G401.6 (cell line): Measurements from ENCODE around the gene PLCL2.

Experiments used
- FAIRE-seq: peaks from 2 replicates; lab custom pipeline; 2012; peaks lifted over from hg19 to GRCh38; lab: Jason Lieb, UNC

Gene PLCL2

DNA sequence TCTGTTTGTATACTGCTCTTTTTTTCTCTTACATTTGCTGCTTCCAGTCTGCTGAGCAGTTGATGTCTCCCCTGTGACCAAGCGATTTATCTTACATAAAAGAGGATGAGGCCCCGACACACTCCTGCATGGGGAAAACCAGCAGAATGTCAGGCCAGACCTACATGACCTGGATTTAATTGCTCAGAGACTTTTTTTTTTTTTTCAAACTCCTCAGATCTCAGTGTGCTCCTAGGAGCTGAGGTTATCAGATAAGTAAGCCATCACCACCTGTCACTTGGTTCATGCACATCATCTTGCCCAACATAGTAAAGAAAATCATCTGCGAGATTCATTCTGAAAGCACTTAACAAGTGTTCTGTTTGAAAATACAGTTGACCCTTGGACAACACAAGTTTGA lies 163.1 kb downstream of the PLCL2 start:
- FAIRE-seq = no peak

DNA sequence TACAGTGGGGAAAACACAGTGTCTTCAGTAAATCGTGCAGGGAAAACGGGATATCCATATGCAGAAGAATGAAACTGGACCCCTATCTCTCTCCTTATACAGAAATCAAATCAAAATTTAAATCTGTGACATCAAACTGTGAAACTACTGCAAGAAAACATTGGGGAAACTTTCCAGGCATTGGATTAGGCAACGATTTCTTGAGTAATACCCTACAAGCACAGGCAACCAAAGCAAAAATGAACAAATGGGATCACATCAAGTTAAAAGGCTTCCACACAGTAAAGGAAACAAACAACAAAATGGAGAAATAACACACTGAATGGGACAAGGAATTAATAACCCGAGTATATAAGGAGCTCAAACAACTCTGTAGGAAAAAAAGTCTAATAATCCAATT lies 165.3 kb downstream of the PLCL2 start:
- no peak for FAIRE-seq

DNA sequence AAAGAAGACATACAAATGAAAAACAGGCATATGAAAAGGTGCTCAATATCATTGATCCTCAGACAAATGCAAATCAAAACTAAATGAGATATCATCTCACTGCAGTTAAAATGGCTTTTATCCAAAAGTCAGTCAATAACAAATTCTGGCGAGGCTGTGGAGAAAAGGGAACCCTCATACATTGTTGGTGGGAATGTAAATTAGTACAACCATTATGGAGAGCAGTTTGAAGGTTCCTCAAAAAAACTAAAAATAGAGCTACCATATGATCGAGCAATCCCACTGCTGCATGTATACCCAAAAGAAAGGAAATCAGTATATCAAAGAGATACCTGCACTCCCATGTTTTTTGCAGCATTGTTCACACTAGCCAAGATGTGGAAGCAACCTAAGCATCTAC lies 165.8 kb downstream of the PLCL2 start:
- FAIRE-seq = no peak

DNA sequence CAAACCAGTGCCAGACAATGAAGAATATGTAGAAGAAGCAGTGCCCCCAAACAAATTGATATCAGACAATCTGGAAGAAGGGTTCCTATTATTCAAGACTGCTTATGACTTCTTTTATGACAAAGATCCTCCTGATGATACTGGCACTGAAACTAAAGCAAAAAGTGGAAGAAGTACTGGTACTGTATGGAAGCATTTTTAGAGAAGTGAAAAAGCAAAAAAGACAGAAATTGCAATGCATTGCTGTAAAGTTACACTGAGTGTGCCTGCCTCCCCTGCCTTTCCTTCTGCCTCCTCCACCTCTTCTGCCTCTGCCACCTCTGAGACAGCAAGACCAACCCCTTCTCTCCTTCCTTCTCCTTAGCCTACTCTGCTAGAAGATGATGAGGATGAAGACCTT lies 167.6 kb downstream of the PLCL2 start:
- no peak for FAIRE-seq

DNA sequence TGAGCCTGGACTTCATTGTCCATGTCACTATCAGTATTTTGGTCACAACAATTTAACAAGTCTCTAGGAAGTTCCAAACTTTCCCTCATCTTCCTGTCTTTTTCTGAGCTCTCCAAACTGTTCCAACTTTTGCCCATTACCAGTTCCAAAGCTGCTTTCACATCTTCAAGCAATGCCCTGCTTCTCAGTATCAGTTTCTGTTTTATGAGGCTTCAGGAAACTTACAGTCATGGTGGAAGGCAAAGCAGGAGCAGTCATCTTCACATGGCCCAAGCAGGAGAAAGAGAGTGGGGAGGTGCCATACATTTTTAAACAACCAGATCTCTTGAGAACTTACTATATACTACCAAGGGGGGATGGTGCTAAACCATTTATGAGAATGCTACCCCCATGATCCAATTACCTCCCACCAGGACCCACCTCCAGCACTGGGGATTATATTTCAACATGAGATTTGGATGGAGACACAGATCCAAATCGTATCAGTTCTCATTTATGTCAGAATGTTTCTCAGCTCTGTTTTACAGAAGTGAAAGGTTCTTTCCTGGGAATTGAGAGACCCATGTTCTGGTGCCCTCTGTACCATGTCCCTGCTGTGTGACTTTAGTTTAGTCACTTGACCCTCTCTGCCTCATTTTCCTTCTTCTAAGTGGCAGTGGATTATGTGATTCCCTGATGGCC lies 169.7 kb downstream of the PLCL2 start:
- no peak for FAIRE-seq

DNA sequence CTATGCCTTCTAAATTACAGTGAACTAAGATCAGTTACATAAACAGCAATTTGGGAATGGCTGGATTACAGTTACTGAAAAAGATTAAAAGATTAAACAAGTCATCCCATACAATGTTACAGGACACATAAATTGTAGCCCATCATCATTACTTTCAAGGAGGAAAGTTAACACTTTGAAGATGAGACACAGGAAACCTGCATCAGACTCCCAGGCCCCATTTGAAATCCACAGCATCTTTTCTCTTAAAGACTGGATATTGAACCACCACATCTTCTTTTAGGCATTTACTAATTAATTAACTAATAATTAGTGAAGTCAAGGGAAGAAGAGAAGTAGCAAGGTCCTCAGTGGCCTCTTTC lies 170.2 kb downstream of the PLCL2 start:
- FAIRE-seq = no peak

DNA sequence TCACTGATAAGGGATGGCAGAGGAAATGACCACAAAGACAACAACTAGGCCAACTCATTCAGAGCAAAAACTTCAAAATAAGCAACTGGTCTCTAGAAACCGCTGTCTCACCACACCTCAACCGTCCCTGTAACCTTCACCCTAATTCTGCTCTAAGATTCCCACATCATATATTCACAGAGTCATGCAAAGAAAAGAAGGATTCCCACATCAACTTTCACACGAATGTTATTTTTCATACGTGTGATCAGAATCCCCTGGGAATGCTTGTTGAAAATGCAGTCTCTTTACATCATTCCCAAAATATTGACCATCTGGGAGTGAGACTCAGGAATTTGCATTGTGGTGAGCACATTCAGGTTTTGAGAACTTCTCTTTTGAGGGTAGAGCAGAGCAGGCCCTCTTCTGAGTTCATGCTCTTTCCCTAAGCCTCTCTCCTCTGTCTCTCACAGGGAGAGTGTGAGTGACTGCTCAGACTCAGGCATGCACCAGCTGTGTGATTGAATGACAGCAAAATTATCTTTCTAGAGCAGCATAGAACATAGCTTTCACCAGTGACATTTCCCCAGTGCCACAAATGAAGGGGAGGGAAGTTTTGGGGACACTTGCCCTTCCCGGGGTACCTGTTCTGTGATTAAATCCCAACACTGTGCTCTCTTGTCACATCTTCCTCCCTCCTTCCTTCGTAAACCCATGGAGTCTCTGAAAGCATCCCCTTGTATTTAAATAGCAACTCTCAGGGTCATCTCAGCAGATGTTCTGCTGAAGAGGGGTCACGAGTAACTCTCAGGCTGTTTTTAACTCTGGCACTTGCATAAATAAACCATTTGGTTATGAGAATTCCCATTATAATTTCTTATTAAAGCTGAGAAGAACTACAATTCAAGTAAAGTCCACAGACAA lies 170.9 kb downstream of the PLCL2 start:
- no peak for FAIRE-seq

DNA sequence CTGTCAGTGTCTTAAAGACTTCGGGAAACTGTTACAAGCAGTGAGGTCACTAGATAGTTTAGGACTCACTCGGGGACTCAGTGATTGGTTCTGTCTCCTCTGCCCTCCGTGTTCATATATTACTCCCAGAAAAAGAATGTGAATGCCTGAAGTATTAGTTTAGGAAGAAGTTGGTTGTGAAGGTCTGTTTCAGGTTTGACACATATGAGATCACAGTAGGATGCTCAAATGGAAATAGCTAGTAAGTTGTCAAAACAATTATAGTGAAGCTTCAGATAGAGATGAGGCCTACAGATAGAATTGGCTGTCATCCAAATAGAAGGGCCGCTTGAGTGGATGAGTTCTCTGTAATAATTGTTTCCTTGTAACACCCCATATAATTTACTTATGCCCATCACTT lies 172.6 kb downstream of the PLCL2 start:
- no peak for FAIRE-seq

DNA sequence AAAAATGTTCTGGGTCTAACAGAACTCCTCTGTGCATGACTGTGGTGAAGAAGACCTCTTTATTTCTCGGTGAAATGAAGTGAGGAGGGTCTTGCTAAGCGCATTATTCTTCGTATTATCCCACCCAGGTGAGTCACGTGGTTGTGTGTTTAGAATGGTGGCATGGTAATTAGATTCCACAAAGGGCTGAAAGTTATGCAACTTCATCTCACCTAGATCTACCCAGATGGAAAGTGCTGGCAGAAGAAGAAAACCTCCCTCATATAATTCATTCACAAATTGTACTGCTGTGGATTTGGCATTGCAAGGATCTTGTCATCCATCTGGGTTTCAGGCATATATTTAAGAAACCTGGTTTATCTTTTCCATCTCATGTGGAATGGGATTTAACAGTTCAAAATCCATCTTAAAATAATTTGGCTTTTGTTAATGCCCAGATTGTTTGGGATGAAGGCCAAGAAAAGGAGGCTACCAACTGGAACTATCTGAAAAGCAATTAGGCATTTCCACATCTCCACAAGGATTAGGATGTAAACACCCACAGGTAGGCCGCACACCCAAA lies 175.3 kb downstream of the PLCL2 start:
- FAIRE-seq = no peak

DNA sequence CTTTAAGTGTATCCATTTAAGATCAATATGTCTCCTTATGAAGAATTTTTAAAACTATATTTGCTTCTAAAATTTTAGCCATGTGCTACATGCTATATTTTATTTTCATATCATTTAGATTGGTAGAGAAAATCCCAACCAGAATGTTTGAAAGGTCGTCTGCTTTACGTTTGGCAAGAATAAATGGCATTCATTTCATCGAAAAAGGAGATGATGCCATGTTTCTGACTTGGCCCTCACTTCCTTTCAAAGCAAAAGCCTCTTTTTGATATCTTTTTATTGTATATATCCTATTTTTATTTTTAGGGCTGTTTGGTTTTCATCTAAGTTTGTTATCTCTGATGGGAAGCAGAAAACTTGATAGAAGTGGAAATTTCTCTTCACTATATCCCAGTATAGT lies 176.2 kb downstream of the PLCL2 start:
- FAIRE-seq = no peak

DNA sequence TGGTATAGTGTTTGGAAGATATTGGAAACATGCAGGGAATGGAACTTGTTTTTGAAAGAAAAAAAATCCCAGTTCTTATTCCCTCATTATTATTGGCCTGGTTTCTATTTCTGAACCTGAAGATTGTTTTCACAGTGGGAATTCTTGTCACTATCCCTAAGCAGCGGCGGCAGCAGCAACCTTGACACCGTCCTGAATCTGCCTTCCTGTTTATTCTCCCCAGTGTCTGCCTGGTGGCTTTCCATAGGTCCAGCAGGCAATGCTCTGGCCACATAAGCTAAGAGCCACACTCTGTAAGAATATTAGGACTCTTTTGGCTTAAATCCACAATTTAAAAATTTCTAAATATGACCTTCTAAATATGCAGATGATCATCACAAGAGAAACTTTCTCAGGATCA lies 178.0 kb downstream of the PLCL2 start:
- no peak for FAIRE-seq

DNA sequence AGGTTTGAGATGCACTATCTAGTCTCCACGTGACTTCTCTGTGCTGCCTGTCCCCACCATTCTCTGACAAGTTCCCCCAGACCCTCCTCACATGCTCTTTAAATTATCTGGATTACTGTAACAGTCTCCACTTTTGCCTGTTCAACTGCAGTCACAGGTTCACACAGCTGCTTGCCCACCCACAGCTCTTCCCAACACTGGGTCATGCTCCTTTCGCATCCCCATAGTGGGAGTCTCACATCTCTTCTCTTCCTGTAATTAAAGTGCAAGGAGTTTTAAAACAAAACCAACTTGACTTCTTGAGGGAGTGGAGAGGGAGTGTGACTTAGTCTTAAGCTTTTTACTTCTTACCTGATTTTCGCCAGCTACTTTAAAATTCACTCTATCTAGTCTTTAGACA lies 178.8 kb downstream of the PLCL2 start:
- no peak for FAIRE-seq

DNA sequence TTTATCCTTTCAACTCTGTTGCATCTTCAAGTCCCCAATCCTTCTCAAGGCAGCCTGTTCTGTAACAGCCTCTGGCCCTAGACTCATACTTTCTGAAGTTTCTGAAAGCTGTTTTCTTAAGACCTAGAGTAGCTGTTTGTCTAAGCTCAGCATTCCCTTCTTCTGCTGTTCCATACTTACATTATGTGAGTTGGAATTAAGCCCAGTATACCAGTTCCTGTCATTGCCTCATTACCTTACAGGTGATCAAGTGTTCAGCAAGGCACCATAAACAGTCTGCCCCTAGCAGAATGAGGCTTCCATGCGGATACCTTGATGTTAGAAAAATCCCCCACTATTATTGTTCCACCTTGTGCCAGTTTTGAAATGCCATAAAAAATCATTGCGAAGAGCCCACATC lies 180.6 kb downstream of the PLCL2 start:
- no peak for FAIRE-seq

DNA sequence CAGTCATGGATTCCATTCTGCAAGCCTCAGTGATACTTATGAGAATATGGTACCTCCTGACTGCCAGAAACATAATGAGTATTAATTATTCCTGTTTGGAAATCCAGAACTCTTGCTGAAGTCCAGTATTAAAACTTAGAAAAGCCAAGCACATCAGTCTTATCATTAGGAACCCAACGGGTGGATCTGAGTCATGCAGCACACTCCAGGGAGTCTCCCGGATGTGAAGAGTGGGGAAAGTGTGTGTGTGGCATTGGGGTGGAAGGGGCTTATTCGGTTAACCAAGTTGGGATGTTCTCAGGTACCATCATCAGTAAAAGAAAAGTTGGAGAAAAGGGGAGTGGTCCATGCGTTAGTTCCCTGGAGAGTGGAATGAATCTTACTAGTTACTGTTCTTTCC lies 181.1 kb downstream of the PLCL2 start:
- FAIRE-seq = no peak

DNA sequence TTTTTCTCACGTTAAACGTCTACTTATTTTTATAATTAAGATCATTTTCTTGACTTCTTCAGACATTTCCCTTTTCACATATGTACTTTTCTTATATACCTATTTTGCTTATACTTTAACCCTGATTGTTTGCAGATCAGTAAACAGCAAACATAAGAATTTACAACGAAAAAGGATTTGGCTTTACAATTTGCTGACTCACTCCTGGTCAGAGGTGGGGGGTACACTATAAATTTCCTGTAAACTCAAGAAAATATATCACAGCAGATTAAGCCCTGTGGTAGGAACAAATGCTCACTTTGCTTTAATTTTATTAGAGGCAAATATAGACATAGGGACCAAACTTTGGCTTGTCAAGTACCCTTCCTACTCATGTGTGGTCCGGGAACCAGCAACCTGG lies 185.0 kb downstream of the PLCL2 start:
- no peak for FAIRE-seq

DNA sequence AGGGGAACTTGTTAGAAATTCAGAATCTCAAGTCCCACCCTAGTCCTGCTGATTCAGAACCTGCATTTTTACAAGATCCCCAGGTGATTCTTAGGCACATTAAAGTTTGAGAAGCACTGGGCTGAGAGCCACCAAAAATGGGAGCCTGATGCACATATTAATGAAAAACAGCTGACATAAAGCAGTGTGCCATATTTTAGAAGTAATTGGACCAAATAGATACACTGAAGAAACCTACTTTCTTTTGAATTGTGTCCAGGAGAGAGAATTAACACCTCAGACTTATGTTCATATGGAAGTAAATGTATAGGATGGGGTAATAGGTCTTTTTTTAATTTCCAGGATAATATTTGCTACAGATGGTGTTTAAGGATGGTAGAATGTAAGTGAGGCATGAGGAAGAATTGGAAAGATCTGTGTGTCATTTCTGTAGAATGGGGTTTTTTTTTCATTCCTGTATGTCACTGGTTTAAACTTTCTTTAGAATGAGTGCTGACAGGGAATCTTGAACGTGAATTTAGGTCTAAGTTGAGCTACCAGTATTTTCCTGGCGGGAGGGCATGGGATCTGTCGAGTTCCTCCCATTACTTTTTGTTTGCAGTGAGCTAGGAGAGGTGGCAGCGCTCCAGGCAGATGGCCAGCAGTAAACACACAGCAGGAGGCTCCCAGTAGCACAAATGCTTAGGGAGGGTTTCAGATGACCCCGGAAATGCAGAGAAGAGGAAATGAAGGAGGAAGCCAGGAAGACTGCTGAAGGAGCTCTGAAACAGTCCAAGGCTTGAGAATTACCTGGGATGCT lies 185.6 kb downstream of the PLCL2 start:
- FAIRE-seq = no peak

DNA sequence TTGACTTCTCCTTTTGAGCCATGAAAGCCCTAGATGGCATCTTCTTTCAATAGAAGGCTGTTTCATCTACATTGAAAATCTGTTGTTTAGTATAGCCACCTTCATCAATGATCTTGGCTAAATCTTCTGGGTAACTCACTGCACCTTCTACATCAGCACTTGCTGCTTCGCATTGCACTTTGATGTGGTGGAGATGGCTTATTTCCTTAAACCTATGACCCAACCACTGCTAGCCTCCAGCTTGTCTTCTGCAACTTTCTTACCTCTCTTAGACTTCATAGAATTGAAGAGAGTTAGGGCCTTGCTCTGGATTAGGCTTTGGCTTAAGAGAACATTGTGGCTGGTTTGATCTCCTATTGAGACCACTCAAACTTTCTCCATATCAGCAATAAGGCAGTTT lies 189.8 kb downstream of the PLCL2 start:
- FAIRE-seq = no peak

DNA sequence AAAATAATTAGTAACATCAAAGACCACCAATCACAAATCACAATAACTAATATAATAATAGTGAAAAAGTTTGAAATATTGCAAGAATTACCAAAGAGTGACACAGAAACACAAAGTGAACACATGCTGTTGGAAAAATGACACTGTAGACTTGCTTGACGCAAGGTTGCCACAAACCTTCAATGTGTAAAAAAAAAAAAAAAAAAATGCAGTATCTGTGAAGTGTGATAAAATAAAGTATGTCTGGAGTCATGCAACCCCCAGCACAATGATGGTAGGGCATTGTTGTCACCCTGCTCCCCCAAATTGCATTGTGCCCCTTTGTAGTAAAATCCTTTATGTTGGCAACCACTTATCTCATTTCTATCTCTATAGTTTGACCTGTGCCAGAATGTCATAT lies 190.6 kb downstream of the PLCL2 start:
- FAIRE-seq = no peak

DNA sequence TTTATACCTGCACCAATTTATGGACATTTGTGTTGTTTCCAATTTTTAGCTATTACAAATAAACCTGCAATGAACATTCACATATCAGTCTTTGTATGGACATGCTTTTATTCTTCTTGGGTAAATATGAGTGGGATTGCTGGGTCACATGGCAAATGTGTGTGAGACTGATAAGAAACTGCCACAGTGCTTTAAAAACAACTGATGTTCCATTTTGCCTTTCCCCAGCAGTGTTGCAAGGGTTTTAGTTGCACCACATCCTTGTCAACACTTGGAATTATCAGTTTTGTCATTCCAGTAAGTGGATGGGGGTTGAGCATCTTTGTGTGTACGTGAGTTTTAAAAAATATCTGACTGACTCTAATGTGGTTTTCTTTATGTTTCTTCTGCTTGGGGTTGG lies 191.2 kb downstream of the PLCL2 start:
- FAIRE-seq = no peak

DNA sequence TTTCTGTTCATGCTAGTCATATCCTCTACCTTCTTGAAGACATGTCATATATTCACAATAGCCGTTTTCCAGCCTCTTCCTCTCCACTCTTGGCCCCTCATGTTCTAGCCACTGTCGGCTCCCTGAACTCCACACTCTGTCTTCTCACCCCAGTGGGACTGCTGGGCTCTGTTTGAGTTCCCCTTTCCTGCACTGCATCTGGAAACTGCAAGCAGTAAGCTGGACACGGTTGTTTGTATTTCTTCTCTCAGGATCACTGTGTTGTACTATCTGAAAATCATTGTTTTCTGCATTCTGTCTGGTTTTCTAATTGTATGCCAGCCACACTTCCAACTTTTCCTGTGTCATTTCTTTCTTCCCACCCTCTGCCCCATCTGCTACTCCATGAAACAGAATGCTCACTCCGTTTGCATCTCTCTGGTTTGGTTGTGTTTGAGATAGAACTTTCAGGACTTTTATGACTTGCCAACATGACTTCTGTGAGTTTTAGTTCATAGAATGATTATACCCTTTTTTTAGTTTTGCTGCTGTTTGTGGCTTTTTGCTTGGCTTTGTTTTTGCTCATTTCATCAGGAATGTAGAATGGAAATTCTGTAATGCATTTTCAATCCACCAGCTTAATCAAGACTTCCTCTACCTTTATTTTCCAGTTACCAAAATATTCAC lies 192.3 kb downstream of the PLCL2 start:
- FAIRE-seq = no peak

DNA sequence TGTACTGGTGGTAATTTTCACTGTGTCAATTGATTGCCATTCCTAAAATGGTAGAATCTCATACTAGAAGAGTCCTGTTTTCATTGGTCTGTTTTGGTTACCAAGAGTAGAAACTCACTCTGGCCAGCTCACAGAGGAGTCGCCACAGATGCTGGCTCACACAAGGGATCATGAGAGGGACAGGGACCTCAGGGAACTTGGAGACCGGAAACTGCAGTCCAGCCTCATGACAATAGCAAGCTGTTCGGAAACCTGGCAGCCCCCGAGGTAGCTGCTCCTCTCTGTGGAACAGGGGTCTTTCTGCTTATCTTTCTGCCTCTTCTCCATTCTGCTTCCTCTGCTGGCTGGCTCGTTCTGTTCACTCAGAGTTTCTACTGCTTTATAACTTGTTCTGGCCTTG lies 192.9 kb downstream of the PLCL2 start:
- FAIRE-seq = no peak

DNA sequence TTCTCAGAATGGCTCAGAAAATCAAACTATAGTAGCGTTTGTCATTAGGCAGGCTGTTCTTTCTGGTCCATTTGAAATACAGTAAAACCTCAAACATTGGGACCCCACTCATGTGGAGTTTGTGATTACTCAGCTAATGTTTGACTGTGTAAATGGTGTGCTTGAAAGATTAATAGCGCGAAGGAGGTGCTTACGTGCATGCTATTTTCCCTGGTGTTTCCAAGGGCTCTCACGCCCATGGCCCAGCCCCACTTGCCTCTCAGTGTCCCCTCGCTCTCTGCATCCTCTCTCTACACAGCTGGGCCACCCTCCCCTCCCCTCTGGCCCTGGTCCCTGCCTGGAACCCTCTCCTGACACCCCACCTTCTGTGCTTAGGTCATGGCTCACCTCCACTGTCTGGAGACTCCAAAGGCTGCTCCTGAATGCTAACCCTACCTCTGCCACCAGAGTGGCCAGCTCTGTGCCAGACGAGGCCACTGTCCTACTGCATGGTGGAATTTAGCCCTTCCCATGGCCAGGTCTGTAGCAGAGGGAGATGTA lies 194.2 kb downstream of the PLCL2 start:
- FAIRE-seq = no peak
